Measurements from ENCODE around the gene C21orf58.

Gene C21orf58

DNA sequence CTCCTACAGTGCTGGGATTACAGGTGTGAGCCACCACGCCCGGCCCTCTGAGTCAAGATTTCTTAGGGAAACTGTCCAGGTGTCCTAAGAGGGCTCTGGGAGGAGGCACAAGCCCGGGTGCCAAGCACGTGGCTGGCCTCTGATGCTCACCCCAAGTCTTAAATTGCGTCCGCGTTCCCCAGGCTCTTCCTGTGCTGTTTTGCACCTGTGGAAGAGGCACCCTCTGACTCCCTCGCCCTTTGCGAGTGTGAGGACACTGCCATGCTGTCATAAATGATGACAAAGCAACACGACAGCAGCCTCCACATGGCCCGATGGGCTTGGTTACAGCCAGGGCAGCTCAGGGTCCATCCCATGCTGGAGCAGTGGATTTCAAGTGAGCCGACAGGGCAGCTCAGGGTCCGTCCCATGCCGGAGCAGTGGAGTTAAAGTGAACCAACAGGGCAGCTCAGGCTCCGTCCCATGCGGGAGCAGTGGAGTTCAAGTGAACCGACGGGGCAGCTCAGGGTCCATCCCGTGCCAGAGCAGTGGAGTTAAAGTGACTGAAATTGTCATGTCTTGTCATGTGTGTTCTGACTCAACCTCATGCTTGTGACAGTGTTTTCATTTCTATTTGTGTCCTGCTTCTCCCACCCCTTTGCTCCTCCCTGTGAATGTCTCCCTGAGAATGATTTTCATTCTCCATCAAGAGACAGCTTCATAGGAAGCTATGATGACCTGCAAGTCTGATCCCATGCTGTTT lies 34.2 kb upstream of the C21orf58 start:
- Histone ChIP-seq H3K4me1 (ENCODE audit: insufficient read depth, insufficient read length) (no peaks in the 10 kb centered on the region), H3K9ac (ENCODE audit: insufficient read length, low read depth) (no peak overlapping the region), H3K4me3 (ENCODE audit: insufficient read length, low read depth) (no peak overlapping the region), H3K36me3 (ENCODE audit: insufficient read depth, insufficient read length, low read length) (peaks cover 87% of the 10 kb centered on the region), H3K9me3 (ENCODE audit: insufficient read depth, low read length) (no peaks in the 10 kb centered on the region), H3K27me3 (ENCODE audit: insufficient read depth, insufficient read length) (no peaks in the 10 kb centered on the region)
- TF ChIP-seq SUZ12 (IDR thresholded peaks at IDR 0.05; ENCODE audit: extremely low read depth, insufficient read depth, insufficient read length) (no peak), YY1 (IDR thresholded peaks at IDR 0.05; ENCODE audit: insufficient read depth, insufficient read length) (no peak), ZNF274 (IDR thresholded peaks at IDR 0.05; ENCODE audit: low read depth, low read length) (no peak)
- no peak for DNase-seq (ENCODE audit: low read depth, low spot score)

GRCh38 chr21:46357335-46357604 lies 33.6 kb upstream of the C21orf58 start:
- TF ChIP-seq YY1 (IDR thresholded peaks at IDR 0.05; ENCODE audit: insufficient read depth, insufficient read length) (no peak), SUZ12 (IDR thresholded peaks at IDR 0.05; ENCODE audit: extremely low read depth, insufficient read depth, insufficient read length) (no peak), ZNF274 (IDR thresholded peaks at IDR 0.05; ENCODE audit: low read depth, low read length) (no peak)
- H3K4me1 ChIP-seq (ENCODE audit: insufficient read depth, insufficient read length) = no peaks in the 10 kb centered on the region
- H3K36me3 ChIP-seq (ENCODE audit: insufficient read depth, insufficient read length, low read length) = peaks cover 88% of the 10 kb centered on the region
- H3K27me3 ChIP-seq (ENCODE audit: insufficient read depth, insufficient read length) = no peaks in the 10 kb centered on the region
- no peaks in the 10 kb centered on the region for H3K9me3 ChIP-seq (ENCODE audit: insufficient read depth, low read length)
- DNase-seq (ENCODE audit: low read depth, low spot score) = no peak
- H3K4me3 ChIP-seq (ENCODE audit: insufficient read length, low read depth) = no peak overlapping the region
- H3K9ac ChIP-seq (ENCODE audit: insufficient read length, low read depth) = no peak overlapping the region

DNA sequence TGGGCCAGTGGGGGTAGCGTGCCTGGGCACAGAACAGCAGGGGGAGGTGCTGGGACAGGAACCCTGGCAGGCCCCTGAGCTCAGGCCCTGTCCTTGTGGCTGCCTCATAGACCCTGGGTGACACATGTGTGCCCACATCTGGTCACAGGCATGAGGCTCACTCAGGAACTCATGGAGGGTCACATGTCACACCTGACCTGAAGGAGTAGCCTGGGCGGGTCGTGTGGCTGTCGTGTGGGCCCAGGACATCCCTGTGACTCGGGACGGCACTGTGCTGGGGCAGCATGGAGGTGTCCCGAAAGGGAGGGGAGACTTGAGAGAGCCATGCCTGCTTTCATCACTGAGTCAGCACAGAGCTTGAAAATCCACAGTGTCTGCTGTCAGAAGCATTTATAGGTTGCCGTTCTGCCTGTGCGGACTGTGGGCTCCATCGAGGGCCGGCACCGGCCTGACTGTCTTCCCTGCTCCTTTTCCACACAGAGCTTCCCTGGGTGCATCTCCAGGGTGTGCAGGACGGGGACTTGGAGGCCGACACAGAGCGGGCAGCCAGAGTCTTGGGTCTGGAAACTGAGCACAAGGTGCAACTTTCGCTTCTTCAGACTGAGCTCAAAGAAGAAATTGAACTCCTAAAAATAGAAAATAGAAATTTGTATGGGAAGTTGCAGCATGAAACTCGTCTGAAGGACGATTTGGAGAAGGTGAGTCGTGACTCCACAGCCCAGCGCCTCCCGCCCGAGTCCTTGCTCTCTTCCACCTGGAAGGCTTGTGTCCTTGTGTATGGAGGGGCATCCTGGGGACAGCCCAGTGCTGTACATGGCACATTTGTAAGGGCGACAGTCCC lies 33.0 kb upstream of the C21orf58 start:
- Histone ChIP-seq H3K9me3 (ENCODE audit: insufficient read depth, low read length) (no peaks in the 10 kb centered on the region), H3K27me3 (ENCODE audit: insufficient read depth, insufficient read length) (no peaks in the 10 kb centered on the region), H3K9ac (ENCODE audit: insufficient read length, low read depth) (no peak overlapping the region), H3K36me3 (ENCODE audit: insufficient read depth, insufficient read length, low read length) (peaks cover 88% of the 10 kb centered on the region), H3K4me3 (ENCODE audit: insufficient read length, low read depth) (no peak overlapping the region), H3K4me1 (ENCODE audit: insufficient read depth, insufficient read length) (no peaks in the 10 kb centered on the region)
- TF ChIP-seq YY1 (IDR thresholded peaks at IDR 0.05; ENCODE audit: insufficient read depth, insufficient read length) = no peak
- TF ChIP-seq SUZ12 (IDR thresholded peaks at IDR 0.05; ENCODE audit: extremely low read depth, insufficient read depth, insufficient read length) = no peak
- no peak for TF ChIP-seq ZNF274 (IDR thresholded peaks at IDR 0.05; ENCODE audit: low read depth, low read length)
- no peak for DNase-seq (ENCODE audit: low read depth, low spot score)

- H3K4me1 ChIP-seq (ENCODE audit: insufficient read depth, insufficient read length) = no peaks in the 10 kb centered on the region
- H3K9me3 ChIP-seq (ENCODE audit: insufficient read depth, low read length) = no peaks in the 10 kb centered on the region
- H3K4me3 ChIP-seq (ENCODE audit: insufficient read length, low read depth) = no peak overlapping the region
- H3K36me3 ChIP-seq (ENCODE audit: insufficient read depth, insufficient read length, low read length) = peaks cover 90% of the 10 kb centered on the region
- no peaks in the 10 kb centered on the region for H3K27me3 ChIP-seq (ENCODE audit: insufficient read depth, insufficient read length)
- no peak for DNase-seq (ENCODE audit: low read depth, low spot score)
- no peak for TF ChIP-seq SUZ12 (IDR thresholded peaks at IDR 0.05; ENCODE audit: extremely low read depth, insufficient read depth, insufficient read length)
- no peak for TF ChIP-seq ZNF274 (IDR thresholded peaks at IDR 0.05; ENCODE audit: low read depth, low read length)
- no peak for TF ChIP-seq YY1 (IDR thresholded peaks at IDR 0.05; ENCODE audit: insufficient read depth, insufficient read length)
- H3K9ac ChIP-seq (ENCODE audit: insufficient read length, low read depth) = no peak overlapping the region
Observed at GRCh38 chr21:46356005-46356338, 32.3 kb upstream of the C21orf58 start.

- no peak for DNase-seq (ENCODE audit: low read depth, low spot score)
- H3K9me3 ChIP-seq (ENCODE audit: insufficient read depth, low read length) = no peaks in the 10 kb centered on the region
- H3K36me3 ChIP-seq (ENCODE audit: insufficient read depth, insufficient read length, low read length) = peaks cover 91% of the 10 kb centered on the region
- no peaks in the 10 kb centered on the region for H3K27me3 ChIP-seq (ENCODE audit: insufficient read depth, insufficient read length)
- no peaks in the 10 kb centered on the region for H3K4me1 ChIP-seq (ENCODE audit: insufficient read depth, insufficient read length)
- no peak overlapping the region for H3K9ac ChIP-seq (ENCODE audit: insufficient read length, low read depth)
- no peak overlapping the region for H3K4me3 ChIP-seq (ENCODE audit: insufficient read length, low read depth)
- TF ChIP-seq ZNF274 (IDR thresholded peaks at IDR 0.05; ENCODE audit: low read depth, low read length) (no peak), YY1 (IDR thresholded peaks at IDR 0.05; ENCODE audit: insufficient read depth, insufficient read length) (no peak), SUZ12 (IDR thresholded peaks at IDR 0.05; ENCODE audit: extremely low read depth, insufficient read depth, insufficient read length) (no peak)
Observed at GRCh38 chr21:46355161-46356004, 31.7 kb upstream of the C21orf58 start.

- no peak overlapping the region for H3K9ac ChIP-seq (ENCODE audit: insufficient read length, low read depth)
- no peak for DNase-seq (ENCODE audit: low read depth, low spot score)
- H3K27me3 ChIP-seq (ENCODE audit: insufficient read depth, insufficient read length) = no peaks in the 10 kb centered on the region
- H3K4me1 ChIP-seq (ENCODE audit: insufficient read depth, insufficient read length) = no peaks in the 10 kb centered on the region
- no peak overlapping the region for H3K4me3 ChIP-seq (ENCODE audit: insufficient read length, low read depth)
- TF ChIP-seq YY1 (IDR thresholded peaks at IDR 0.05; ENCODE audit: insufficient read depth, insufficient read length) = no peak
- no peak for TF ChIP-seq SUZ12 (IDR thresholded peaks at IDR 0.05; ENCODE audit: extremely low read depth, insufficient read depth, insufficient read length)
- TF ChIP-seq ZNF274 (IDR thresholded peaks at IDR 0.05; ENCODE audit: low read depth, low read length) = no peak
- peaks cover 96% of the 10 kb centered on the region for H3K36me3 ChIP-seq (ENCODE audit: insufficient read depth, insufficient read length, low read length)
- no peaks in the 10 kb centered on the region for H3K9me3 ChIP-seq (ENCODE audit: insufficient read depth, low read length)
Observed at GRCh38 chr21:46354518-46354917, 30.8 kb upstream of the C21orf58 start.

DNA sequence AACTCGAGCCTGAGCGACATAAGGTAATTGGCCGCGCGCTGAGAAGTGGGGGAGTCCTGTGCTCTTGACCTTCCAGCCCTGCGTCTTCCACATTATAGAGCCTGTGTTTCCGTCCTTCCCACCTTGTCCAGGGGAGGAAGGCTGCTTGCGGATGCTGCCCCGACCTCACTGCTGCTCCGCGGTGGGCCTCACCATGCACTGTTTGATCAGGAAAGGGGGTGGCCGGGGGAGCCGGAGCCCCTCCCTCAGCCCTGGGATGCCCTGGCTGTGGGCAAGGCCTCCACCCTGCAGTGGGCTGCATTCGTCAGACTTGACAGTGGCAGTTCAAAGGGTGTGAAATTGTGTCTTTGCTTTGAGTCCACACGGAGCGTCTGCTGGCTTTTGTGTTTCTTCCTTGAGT lies 30.4 kb upstream of the C21orf58 start:
- H3K4me1 ChIP-seq (ENCODE audit: insufficient read depth, insufficient read length) = no peaks in the 10 kb centered on the region
- peaks cover 96% of the 10 kb centered on the region for H3K36me3 ChIP-seq (ENCODE audit: insufficient read depth, insufficient read length, low read length)
- no peaks in the 10 kb centered on the region for H3K9me3 ChIP-seq (ENCODE audit: insufficient read depth, low read length)
- DNase-seq (ENCODE audit: low read depth, low spot score) = no peak
- no peak overlapping the region for H3K9ac ChIP-seq (ENCODE audit: insufficient read length, low read depth)
- H3K27me3 ChIP-seq (ENCODE audit: insufficient read depth, insufficient read length) = no peaks in the 10 kb centered on the region
- no peak for TF ChIP-seq ZNF274 (IDR thresholded peaks at IDR 0.05; ENCODE audit: low read depth, low read length)
- no peak for TF ChIP-seq SUZ12 (IDR thresholded peaks at IDR 0.05; ENCODE audit: extremely low read depth, insufficient read depth, insufficient read length)
- no peak for TF ChIP-seq YY1 (IDR thresholded peaks at IDR 0.05; ENCODE audit: insufficient read depth, insufficient read length)
- no peak overlapping the region for H3K4me3 ChIP-seq (ENCODE audit: insufficient read length, low read depth)
